Uterus (tissue), 2 donors: ENCODE data around the gene DMXL1.

Experiments
- CTCF ChIP-seq, 4 experiments: fragments of 200-600 bp in 2 of 4; fragments of 450-650 bp in 2 of 4; sonication (generic) in 2 of 4; IDR thresholded peaks; one replicate each; pipeline ENCODE4 v1.5.1; 2016 to 2019; ENCODE audit warnings: antibody characterized with exemption in 4 of 4, mild to moderate bottlenecking in 2 of 4, moderate library complexity in 1 of 4
- POLR2A ChIP-seq, 2 donors: fragments of 450-650 bp; IDR thresholded peaks; one replicate each; pipeline ENCODE4 v1.6.1; 2016; ENCODE audit warnings: antibody characterized with exemption in 2 of 2, mild to moderate bottlenecking in 1 of 2, moderate library complexity in 1 of 2

- TF ChIP-seq CTCF (IDR thresholded peaks at IDR 0.05) = no peak
- no peak for TF ChIP-seq POLR2A (IDR thresholded peaks at IDR 0.05)
These were observed 199.3 kb downstream of the DMXL1 start for GRCh38 chr5:119270121-119270565.
